ENCODE measurements around the gene KRTAP3-3.
"Not testable (repeated sequence)": the region's sequence is repeated elsewhere in the genome, so short reads cannot be mapped to it uniquely, and the experiment has no call there.

KRTAP3-3 gene

GRCh38 chr17:41003926-41004325 lies 10.0 kb upstream of the KRTAP3-3 start:
- Histone ChIP-seq H2AFZ (ENCODE audit: low read depth) (no peak overlapping the region), H3K4me2 (no peak overlapping the region), H3K27me3 (ENCODE audit: insufficient read depth, low read depth) (no peaks in the 10 kb centered on the region), H3K36me3 (ENCODE audit: insufficient read depth) (no peaks in the 10 kb centered on the region), H3K27ac (no peak overlapping the region), H3K4me3 (IDR thresholded peaks at IDR 0.05; ENCODE audit: insufficient read depth, low read depth, low read length) (no peak overlapping the region), H4K20me1 (ENCODE audit: insufficient read depth) (no peaks in the 10 kb centered on the region), H3K9ac (no peak overlapping the region), H3K79me2 (ENCODE audit: insufficient read depth, low read depth) (no peaks in the 10 kb centered on the region), H3K4me1 (ENCODE audit: low read depth, poor library complexity, severe bottlenecking) (no peaks in the 10 kb centered on the region)
- TF ChIP-seq, protein P1, sequence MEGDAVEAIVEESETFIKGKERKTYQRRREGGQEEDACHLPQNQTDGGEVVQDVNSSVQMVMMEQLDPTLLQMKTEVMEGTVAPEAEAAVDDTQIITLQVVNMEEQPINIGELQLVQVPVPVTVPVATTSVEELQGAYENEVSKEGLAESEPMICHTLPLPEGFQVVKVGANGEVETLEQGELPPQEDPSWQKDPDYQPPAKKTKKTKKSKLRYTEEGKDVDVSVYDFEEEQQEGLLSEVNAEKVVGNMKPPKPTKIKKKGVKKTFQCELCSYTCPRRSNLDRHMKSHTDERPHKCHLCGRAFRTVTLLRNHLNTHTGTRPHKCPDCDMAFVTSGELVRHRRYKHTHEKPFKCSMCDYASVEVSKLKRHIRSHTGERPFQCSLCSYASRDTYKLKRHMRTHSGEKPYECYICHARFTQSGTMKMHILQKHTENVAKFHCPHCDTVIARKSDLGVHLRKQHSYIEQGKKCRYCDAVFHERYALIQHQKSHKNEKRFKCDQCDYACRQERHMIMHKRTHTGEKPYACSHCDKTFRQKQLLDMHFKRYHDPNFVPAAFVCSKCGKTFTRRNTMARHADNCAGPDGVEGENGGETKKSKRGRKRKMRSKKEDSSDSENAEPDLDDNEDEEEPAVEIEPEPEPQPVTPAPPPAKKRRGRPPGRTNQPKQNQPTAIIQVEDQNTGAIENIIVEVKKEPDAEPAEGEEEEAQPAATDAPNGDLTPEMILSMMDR (conservative IDR thresholded peaks at IDR 0.05; ENCODE audit: low read depth, low read length): no peak

GRCh38 chr17:41002814-41003213 lies 8.8 kb upstream of the KRTAP3-3 start:
- TF ChIP-seq, protein P1 (conservative IDR thresholded peaks at IDR 0.05; ENCODE audit: low read depth, low read length): no peak
- Histone ChIP-seq H3K79me2 (ENCODE audit: insufficient read depth, low read depth) (no peaks in the 10 kb centered on the region), H3K36me3 (ENCODE audit: insufficient read depth) (no peaks in the 10 kb centered on the region), H3K27me3 (ENCODE audit: insufficient read depth, low read depth) (no peaks in the 10 kb centered on the region), H3K4me3 (IDR thresholded peaks at IDR 0.05; ENCODE audit: insufficient read depth, low read depth, low read length) (no peak overlapping the region), H3K4me2 (no peak overlapping the region), H2AFZ (ENCODE audit: low read depth) (no peak overlapping the region), H3K9ac (no peak overlapping the region), H4K20me1 (ENCODE audit: insufficient read depth) (no peaks in the 10 kb centered on the region), H3K27ac (no peak overlapping the region), H3K4me1 (ENCODE audit: low read depth, poor library complexity, severe bottlenecking) (no peaks in the 10 kb centered on the region)

DNA sequence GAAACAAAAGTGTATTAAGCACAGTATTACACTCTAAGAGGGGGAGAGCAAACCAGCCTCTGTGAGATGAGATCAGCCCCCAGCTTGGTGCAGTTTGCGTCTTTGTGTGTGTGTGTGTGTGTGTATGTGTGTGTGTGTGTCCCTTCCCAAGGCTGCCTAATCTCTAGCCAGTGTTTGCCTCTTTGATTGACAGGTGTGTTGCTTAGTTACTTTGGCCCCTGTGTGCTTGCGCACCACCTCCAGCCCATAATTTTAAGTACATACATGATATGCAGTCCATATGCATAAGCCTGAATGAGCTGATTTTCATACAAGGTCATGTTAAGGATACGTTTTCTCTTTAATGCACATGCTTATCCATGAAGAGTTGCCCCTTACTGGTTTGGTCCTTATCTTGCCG lies 7.8 kb upstream of the KRTAP3-3 start:
- Histone ChIP-seq H3K4me2 (no peak overlapping the region), H3K79me2 (ENCODE audit: insufficient read depth, low read depth) (no peaks in the 10 kb centered on the region), H2AFZ (ENCODE audit: low read depth) (no peak overlapping the region), H3K4me3 (IDR thresholded peaks at IDR 0.05; ENCODE audit: insufficient read depth, low read depth, low read length) (no peak overlapping the region), H4K20me1 (ENCODE audit: insufficient read depth) (no peaks in the 10 kb centered on the region), H3K27ac (no peak overlapping the region), H3K27me3 (ENCODE audit: insufficient read depth, low read depth) (no peaks in the 10 kb centered on the region), H3K9ac (no peak overlapping the region), H3K36me3 (ENCODE audit: insufficient read depth) (no peaks in the 10 kb centered on the region), H3K4me1 (ENCODE audit: low read depth, poor library complexity, severe bottlenecking) (no peaks in the 10 kb centered on the region)
- TF ChIP-seq, protein P1 (conservative IDR thresholded peaks at IDR 0.05; ENCODE audit: low read depth, low read length): no peak

- H3K27ac ChIP-seq; H4K20me1 ChIP-seq (ENCODE audit: insufficient read depth); H3K4me3 ChIP-seq (IDR thresholded peaks at IDR 0.05; ENCODE audit: insufficient read depth, low read depth, low read length); H2AFZ ChIP-seq (ENCODE audit: low read depth); H3K27me3 ChIP-seq (ENCODE audit: insufficient read depth, low read depth); H3K36me3 ChIP-seq (ENCODE audit: insufficient read depth); H3K79me2 ChIP-seq (ENCODE audit: insufficient read depth, low read depth); H3K9ac ChIP-seq; H3K4me1 ChIP-seq (ENCODE audit: low read depth, poor library complexity, severe bottlenecking); H3K4me2 ChIP-seq: not testable (repeated sequence)
These were observed 5.6 kb upstream of the KRTAP3-3 start, which contains the start of gene KRTAP3-2 for GRCh38 chr17:40999563-40999962. Gene KRTAP3-2 (minus strand): TSS chr17:40999906. CDS start chr17:40999853, 53 bp downstream.

DNA sequence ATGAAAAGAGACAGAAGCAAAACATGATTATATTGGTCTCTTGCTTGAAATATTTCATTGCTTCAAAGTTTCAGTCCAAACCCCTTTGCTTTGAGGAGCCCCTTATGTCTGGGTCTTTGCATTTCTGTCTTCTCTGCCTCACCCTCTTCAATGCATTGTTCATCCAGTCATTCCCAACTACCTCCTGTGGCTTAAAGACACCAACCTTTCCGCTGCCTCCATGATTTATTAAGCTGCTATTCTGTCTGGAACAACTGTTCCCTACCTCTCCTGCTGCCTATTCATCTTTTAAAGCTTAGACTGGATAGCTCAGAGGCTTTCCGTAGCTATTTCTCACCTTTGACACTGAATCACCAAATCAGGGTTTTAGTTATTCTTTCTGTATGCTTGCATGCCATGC lies 3.4 kb upstream of the KRTAP3-3 start:
- Histone ChIP-seq H3K79me2 (ENCODE audit: insufficient read depth, low read depth) (no peaks in the 10 kb centered on the region), H4K20me1 (ENCODE audit: insufficient read depth) (no peaks in the 10 kb centered on the region), H2AFZ (ENCODE audit: low read depth) (no peak overlapping the region), H3K27me3 (ENCODE audit: insufficient read depth, low read depth) (no peaks in the 10 kb centered on the region), H3K27ac (no peak overlapping the region), H3K4me2 (no peak overlapping the region), H3K4me3 (IDR thresholded peaks at IDR 0.05; ENCODE audit: insufficient read depth, low read depth, low read length) (no peak overlapping the region), H3K4me1 (ENCODE audit: low read depth, poor library complexity, severe bottlenecking) (no peaks in the 10 kb centered on the region), H3K36me3 (ENCODE audit: insufficient read depth) (no peaks in the 10 kb centered on the region), H3K9ac (no peak overlapping the region)
- TF ChIP-seq, protein P1 (conservative IDR thresholded peaks at IDR 0.05; ENCODE audit: low read depth, low read length): no peak
